Epithelial cell of esophagus (primary cell): Measurements from ENCODE around the gene CPA1.

ENCODE experiments used
- DNase-seq: peaks from one replicate; pipeline ENCODE4 v3.0.0; 2010; ENCODE audit warnings: low read depth
- H3K4me3 ChIP-seq: 2 replicates; pipeline ENCODE4 v1.5.1; 2011; ENCODE audit warnings: mild to moderate bottlenecking, low read length, control low read depth
- CTCF ChIP-seq: IDR thresholded peaks from 2 replicates; pipeline ENCODE4 v1.5.1; 2011; ENCODE audit warnings: low read depth, mild to moderate bottlenecking, low read length, control low read depth, inconsistent platforms; ENCODE audit not compliant: insufficient read depth; ENCODE audit errors: missing control alignments

Gene CPA1

GRCh38 chr7:130341882-130342281, 38.4 kb upstream of the CPA1 start:
- DNase-seq: no peak
- no peak overlapping the region for H3K4me3 ChIP-seq
- TF ChIP-seq CTCF: no peak

- DNase-seq: no peak
- no peak for TF ChIP-seq CTCF
- no peak overlapping the region for H3K4me3 ChIP-seq
These were observed 37.5 kb upstream of the CPA1 start for GRCh38 chr7:130342701-130343380.

- H3K4me3 ChIP-seq: no peak within 1 kb of the TSS
- TF ChIP-seq CTCF: no peak
- DNase-seq: no peak
These were observed 35.9 kb upstream of the CPA1 start, which contains the start of gene CPA5 for GRCh38 chr7:130344271-130344866. Gene CPA5, plus strand, starts transcription at chr7:130344816. Its CDS starts 1,670 bp downstream, at chr7:130346486.

- H3K4me3 ChIP-seq: no peak overlapping the region
- no peak for TF ChIP-seq CTCF
- DNase-seq: no peak
These were observed 35.2 kb upstream of the CPA1 start for GRCh38 chr7:130345136-130345535.

- TF ChIP-seq CTCF: no peak
- DNase-seq: no peak
- no peak overlapping the region for H3K4me3 ChIP-seq
These were observed 34.6 kb upstream of the CPA1 start for GRCh38 chr7:130345725-130346124.

GRCh38 chr7:130346177-130346905, 34.0 kb upstream of the CPA1 start:
- no peak overlapping the region for H3K4me3 ChIP-seq
- TF ChIP-seq CTCF: no peak
- no peak for DNase-seq
